ENCODE data around the gene CRK. TPM values are rescaled to one million over a fixed set of nuclear protein-coding genes. Genes with fewer than 3 reads are reported as not detected.
"Not testable (repeated sequence)": the region's sequence is repeated elsewhere in the genome, so short reads cannot be mapped to it uniquely, and the experiment has no call there.

Gene CRK
- total and polyA plus RNA-seq, 7 donors, result 33.6 to 88.7 (median 67.7) TPM

DNA sequence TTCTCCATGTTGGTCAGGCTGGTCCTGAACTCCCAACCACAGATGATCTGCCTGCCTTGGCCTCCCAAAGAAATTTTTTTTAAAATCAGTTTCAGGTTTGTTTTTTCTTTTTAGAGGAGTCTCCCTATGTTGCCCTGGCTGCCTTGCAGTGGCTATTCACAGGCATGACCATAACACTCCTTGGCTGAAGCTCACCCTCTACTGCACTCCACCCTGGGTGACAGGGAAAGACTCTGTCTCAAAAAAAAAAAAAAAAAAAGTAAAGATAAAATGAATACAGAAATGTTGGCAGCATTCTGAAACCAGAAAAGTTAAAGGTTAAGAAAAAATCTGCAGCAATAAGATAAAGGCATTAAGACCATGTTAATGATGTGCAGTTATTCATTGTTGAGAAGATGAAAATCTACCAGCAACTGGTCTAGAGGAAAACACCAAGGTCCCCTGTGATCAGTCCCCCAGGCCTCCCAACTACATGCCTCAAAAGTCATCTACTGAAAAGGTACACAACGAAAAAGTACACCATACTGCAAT, 71.1 kb downstream of the CRK start:
- intact Hi-C loops (cut with DNase I), result no loop called here
- peak overlapping the region in 3 of 4 donors; percentile 36 to 83 (median 51) for H3K27ac ChIP-seq
- TF ChIP-seq, protein P1, sequence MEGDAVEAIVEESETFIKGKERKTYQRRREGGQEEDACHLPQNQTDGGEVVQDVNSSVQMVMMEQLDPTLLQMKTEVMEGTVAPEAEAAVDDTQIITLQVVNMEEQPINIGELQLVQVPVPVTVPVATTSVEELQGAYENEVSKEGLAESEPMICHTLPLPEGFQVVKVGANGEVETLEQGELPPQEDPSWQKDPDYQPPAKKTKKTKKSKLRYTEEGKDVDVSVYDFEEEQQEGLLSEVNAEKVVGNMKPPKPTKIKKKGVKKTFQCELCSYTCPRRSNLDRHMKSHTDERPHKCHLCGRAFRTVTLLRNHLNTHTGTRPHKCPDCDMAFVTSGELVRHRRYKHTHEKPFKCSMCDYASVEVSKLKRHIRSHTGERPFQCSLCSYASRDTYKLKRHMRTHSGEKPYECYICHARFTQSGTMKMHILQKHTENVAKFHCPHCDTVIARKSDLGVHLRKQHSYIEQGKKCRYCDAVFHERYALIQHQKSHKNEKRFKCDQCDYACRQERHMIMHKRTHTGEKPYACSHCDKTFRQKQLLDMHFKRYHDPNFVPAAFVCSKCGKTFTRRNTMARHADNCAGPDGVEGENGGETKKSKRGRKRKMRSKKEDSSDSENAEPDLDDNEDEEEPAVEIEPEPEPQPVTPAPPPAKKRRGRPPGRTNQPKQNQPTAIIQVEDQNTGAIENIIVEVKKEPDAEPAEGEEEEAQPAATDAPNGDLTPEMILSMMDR (IDR thresholded peaks at IDR 0.05), result no peak
- TF ChIP-seq POLR2A (IDR thresholded peaks at IDR 0.05) (no peak), POLR2AphosphoS5 (IDR thresholded peaks at IDR 0.05) (no peak), EP300 (IDR thresholded peaks at IDR 0.05) (no peak)
- no peaks in the 10 kb centered on the region for H3K36me3 ChIP-seq
- H3K27me3 ChIP-seq, result no peaks in the 10 kb centered on the region
- DNase-seq, result no peak
- H3K4me3 ChIP-seq, result no peak overlapping the region
- H3K4me1 ChIP-seq, result peaks cover 0 to 97% (median 95%) of the 10 kb centered on the region in 4 donors
- 7 to 28% methylated on average over 1 of the region's 1 CpG for WGBS, 2 donors
- H3K9me3 ChIP-seq, result no peaks in the 10 kb centered on the region

DNA sequence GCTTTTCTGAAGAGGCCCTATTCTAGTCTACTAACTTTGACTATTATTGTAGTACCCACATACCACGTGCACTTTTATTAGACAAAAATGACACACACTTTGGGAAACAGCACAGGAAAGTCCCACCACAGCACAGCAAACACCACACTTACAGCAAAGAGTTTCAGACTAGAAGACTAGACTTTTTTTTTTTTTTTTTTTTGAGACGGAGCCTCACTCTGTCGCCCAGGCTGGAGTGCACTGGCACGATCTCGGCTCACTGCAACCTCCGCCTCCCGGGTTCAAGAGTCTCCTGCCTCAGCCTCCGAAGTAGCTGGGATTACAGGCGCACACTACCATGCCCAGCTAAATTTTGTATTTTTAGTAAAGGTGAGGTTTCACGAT, 76.1 kb downstream of the CRK start:
- WGBS, 2 donors, result 69 to 73% methylated on average over 10 of the region's 10 CpGs
- peak overlapping the region in 1 of 4 donors; percentile 9 for H3K4me3 ChIP-seq
- TF ChIP-seq POLR2AphosphoS5 (IDR thresholded peaks at IDR 0.05) (peak in 1 of 4 donors; percentile 56), POLR2A (IDR thresholded peaks at IDR 0.05) (no peak), EP300 (IDR thresholded peaks at IDR 0.05) (no peak)
- TF ChIP-seq, protein P1 (IDR thresholded peaks at IDR 0.05), result no peak

DNA sequence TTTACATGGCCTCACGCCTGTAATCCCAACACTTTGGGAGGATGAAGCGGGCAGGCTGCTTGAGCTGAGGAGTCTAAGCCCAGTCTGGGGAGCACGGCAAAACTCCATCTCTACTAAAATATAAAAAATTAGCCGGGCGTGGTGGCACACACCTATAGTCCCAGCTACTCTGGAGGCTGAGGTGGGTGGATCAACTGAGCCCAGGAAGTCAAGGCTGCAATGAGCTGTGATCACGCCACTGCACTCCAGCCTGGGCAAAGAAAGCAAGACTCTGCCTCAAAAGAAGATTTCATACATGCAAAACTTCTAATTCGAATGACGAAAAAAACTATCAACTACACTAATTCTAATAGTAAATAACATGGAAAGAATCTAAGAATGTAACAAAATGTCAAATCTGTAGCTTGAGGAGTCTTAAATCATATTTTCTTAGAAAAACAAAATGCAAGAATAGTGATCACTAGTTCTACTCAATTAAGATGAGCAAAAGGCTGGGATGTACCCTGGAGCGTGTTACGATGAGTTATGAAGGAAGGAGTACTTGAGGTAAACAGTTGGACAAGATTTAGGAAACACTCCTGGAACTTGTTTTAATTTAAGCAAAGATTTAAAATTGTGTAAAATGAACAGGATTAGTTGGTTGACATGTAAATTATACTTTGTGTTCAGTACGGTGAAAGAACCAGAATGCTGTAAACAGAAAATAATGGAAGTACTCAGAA, 76.7 kb downstream of the CRK start:
- Histone ChIP-seq H3K4me1 (peaks cover 0 to 99% (median 97%) of the 10 kb centered on the region in 4 donors), H3K4me3 (no peak overlapping the region), H3K27ac (peak overlapping the region; percentile 37 to 83 (median 74)), H3K9me3 (no peaks in the 10 kb centered on the region), H3K27me3 (no peaks in the 10 kb centered on the region), H3K36me3 (no peaks in the 10 kb centered on the region)
- 55 to 67% methylated on average over 11 of the region's 11 CpGs for WGBS, 2 donors
- no peak for TF ChIP-seq POLR2A (IDR thresholded peaks at IDR 0.05)
- peak in 3 of 4 donors; percentile 71 to 76 (median 73) for TF ChIP-seq POLR2AphosphoS5 (IDR thresholded peaks at IDR 0.05)
- TF ChIP-seq, protein P1 (IDR thresholded peaks at IDR 0.05), result no peak
- TF ChIP-seq EP300 (IDR thresholded peaks at IDR 0.05), result peak in 2 of 4 donors; percentile 4 to 18
- intact Hi-C loops (cut with DNase I), result no loop called here
- DNase-seq, result no peak

More for the DNA sequence above, 76.1 kb downstream of the CRK start:
- peaks cover 0 to 99% (median 97%) of the 10 kb centered on the region in 4 donors for H3K4me1 ChIP-seq
- H3K27me3 ChIP-seq, result no peaks in the 10 kb centered on the region
- no peak for DNase-seq
- intact Hi-C loops (cut with DNase I), result no loop called here
- H3K36me3 ChIP-seq, result no peaks in the 10 kb centered on the region
- H3K27ac ChIP-seq, result peak overlapping the region; percentile 37 to 83 (median 74)
- no peaks in the 10 kb centered on the region for H3K9me3 ChIP-seq

DNA sequence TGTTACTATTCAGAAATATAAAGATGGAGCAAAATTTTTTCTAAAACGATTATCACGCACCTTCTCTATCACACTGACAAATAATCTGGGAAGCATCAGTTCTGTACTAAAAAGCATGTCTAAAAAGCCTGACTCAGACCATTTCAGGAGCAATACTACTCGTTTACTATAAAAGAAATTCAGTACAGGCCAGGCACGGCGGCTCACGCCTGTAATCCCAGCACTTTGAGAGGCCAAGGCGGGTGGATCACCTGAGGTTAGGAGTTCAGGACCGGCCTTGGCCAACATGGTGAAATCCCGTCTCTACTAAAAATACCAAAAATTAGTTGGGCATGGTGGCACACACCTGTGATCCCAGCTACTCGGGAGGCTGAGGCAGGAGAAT, 77.6 kb downstream of the CRK start:
- peaks cover 0 to 99% (median 97%) of the 10 kb centered on the region in 4 donors for H3K4me1 ChIP-seq
- DNase-seq; H3K27me3 ChIP-seq; H3K36me3 ChIP-seq; intact Hi-C loops (cut with DNase I); H3K4me3 ChIP-seq; H3K9me3 ChIP-seq: not testable (repeated sequence)
- 75 to 83% methylated on average over 10 of the region's 10 CpGs for WGBS, 2 donors
- peak overlapping the region; percentile 37 to 83 (median 74) for H3K27ac ChIP-seq

DNA sequence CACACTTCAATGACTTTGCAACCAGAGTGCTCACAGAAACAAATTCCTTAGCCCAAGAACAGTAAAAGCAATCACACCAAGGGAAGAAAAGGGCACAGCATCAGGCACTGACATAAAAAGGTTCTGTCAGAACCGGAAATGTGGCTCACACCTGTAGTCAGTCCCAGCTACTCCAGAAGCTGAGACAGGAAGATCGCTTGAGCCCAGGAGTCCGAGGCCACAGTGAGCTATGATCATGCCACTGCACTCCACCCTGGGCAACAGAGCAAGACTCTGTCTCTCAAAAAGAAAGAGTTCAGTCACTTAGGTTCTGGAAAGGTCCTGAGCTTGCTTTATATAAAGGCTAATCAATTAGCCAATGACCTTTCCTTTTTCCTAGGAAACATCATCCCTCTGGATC, 78.7 kb downstream of the CRK start:
- no peak for DNase-seq
- Histone ChIP-seq H3K36me3 (no peaks in the 10 kb centered on the region), H3K9me3 (no peaks in the 10 kb centered on the region), H3K27ac (peak overlapping the region; percentile 18 to 83 (median 74)), H3K27me3 (no peaks in the 10 kb centered on the region), H3K4me1 (peaks cover 0 to 100% (median 98%) of the 10 kb centered on the region in 4 donors), H3K4me3 (no peak overlapping the region)
- WGBS, 2 donors, result 52 to 69% methylated on average over 3 of the region's 3 CpGs
- TF ChIP-seq EP300 (IDR thresholded peaks at IDR 0.05) (no peak), POLR2A (IDR thresholded peaks at IDR 0.05) (no peak), POLR2AphosphoS5 (IDR thresholded peaks at IDR 0.05) (no peak)
- TF ChIP-seq, protein P1 (IDR thresholded peaks at IDR 0.05), result no peak
- intact Hi-C loops (cut with DNase I), result no loop called here

Measured in sigmoid colon (tissue), 7 donors.